HepG2 (cell line): ENCODE data around the gene ZNF544. TPM values are rescaled to one million over a fixed set of nuclear protein-coding genes. Genes with fewer than 3 reads are reported as not detected.

Experiments
- ARNT2 ChIP-seq: sonication (generic); formaldehyde crosslinking; IDR thresholded peaks from 2 replicates; pipeline ENCODE4 v1.8.0; 2022; ENCODE audit warnings: mild to moderate bottlenecking, low read depth, missing genetic modification reagents, moderate library complexity
- CEBPG ChIP-seq: IDR thresholded peaks from 2 replicates; pipeline ENCODE4 v1.6.1; 2016
- DNMT3B ChIP-seq: conservative IDR thresholded peaks from 2 replicates; pipeline ENCODE4 v1.6.1; 2016; ENCODE audit warnings: missing biosample characterization, control low read depth
- JUND ChIP-seq: sonication (generic); formaldehyde crosslinking; IDR thresholded peaks from 2 replicates; pipeline ENCODE4 v1.8.0; 2022; ENCODE audit warnings: mild to moderate bottlenecking, missing genetic modification reagents
- KIAA2018 ChIP-seq: sonication (generic); formaldehyde crosslinking; IDR thresholded peaks from 2 replicates; pipeline ENCODE4 v1.5.0; 2020; ENCODE audit warnings: mild to moderate bottlenecking, missing genetic modification reagents, borderline replicate concordance
- MXD1 ChIP-seq: sonication (generic); formaldehyde crosslinking; IDR thresholded peaks from 2 replicates; pipeline ENCODE4 v1.4.0; 2020; ENCODE audit warnings: mild to moderate bottlenecking, missing genetic modification reagents
- NR3C1 ChIP-seq: sonication (generic); formaldehyde crosslinking; IDR thresholded peaks from 2 replicates; pipeline ENCODE4 v1.4.0; 2020; ENCODE audit warnings: missing genetic modification reagents
- PHF21A ChIP-seq: sonication (generic); formaldehyde crosslinking; IDR thresholded peaks from 2 replicates; pipeline ENCODE4 v1.5.0; 2020; ENCODE audit warnings: mild to moderate bottlenecking, missing genetic modification reagents
- POLR2AphosphoS2 ChIP-seq: IDR thresholded peaks from 2 replicates; pipeline ENCODE4 v1.6.1; 2011; ENCODE audit warnings: low read depth, low read length, improper control_type of control experiment
- SOX13 ChIP-seq, 3 experiments: fragments of 450-650 bp in 1 of 3; sonication (generic) in 1 of 3; formaldehyde crosslinking in 1 of 3; IDR thresholded peaks in 2 of 3; conservative IDR thresholded peaks in 1 of 3; 2 replicates each; pipeline versions ENCODE4 v1.5.0 to v1.6.1; 2016 to 2020; ENCODE audit warnings: antibody characterized with exemption in 1 of 3, mild to moderate bottlenecking in 1 of 3, missing compliant biosample characterization in 1 of 3, missing genetic modification reagents in 1 of 3, moderate library complexity in 1 of 3
- SPEN ChIP-seq: sonication (generic); formaldehyde crosslinking; IDR thresholded peaks from 2 replicates; pipeline ENCODE4 v1.5.1; 2020; ENCODE audit warnings: low read depth, mild to moderate bottlenecking, missing genetic modification reagents
- ZBTB20 ChIP-seq: sonication (generic); formaldehyde crosslinking; IDR thresholded peaks from 2 replicates; pipeline ENCODE4 v1.8.1; 2023; ENCODE audit warnings: missing genetic modification reagents, low read depth, mild to moderate bottlenecking, borderline replicate concordance
- ZBTB38 ChIP-seq: sonication (generic); formaldehyde crosslinking; IDR thresholded peaks from 2 replicates; pipeline ENCODE4 v1.5.1; 2020; ENCODE audit warnings: mild to moderate bottlenecking, missing genetic modification reagents
- ZNF124 ChIP-seq: sonication (generic); formaldehyde crosslinking; IDR thresholded peaks from 2 replicates; pipeline ENCODE4 v1.4.0; 2020; ENCODE audit warnings: missing genetic modification reagents
- ZNF562 ChIP-seq: sonication (generic); formaldehyde crosslinking; IDR thresholded peaks from 2 replicates; pipeline ENCODE4 v1.8.0; 2022; ENCODE audit warnings: missing genetic modification reagents, borderline replicate concordance
- ZNF569 ChIP-seq: sonication (generic); formaldehyde crosslinking; IDR thresholded peaks from 2 replicates; pipeline ENCODE4 v1.5.0; 2020; ENCODE audit warnings: mild to moderate bottlenecking, missing genetic modification reagents, moderate library complexity, borderline replicate concordance
- polyA plus RNA-seq, 8 experiments: library from polyadenylated mRNA; depleted of rRNA in 3 of 8; stranded (reverse) in 7 of 8; unstranded in 1 of 8; fragments of >200 nt; fragmentation: Illumina TruSeq in 4 of 8; extraction: Trizol in 4 of 8; gene quantifications; 2 replicates each; pipeline versions ENCODE4 v1.2.1 to v1.2.3, GENCODE V29; 2011 to 2016; ENCODE audit warnings: low read depth in 4 of 8, missing spikeins in 1 of 8, mixed read lengths in 1 of 8; ENCODE audit not compliant: insufficient read depth in 1 of 8
- total RNA-seq, 5 experiments: library from RNA; depleted of rRNA; stranded (reverse); fragments of >200 nt; fragmentation: Illumina TruSeq; extraction: Trizol; gene quantifications; 2 replicates each; pipeline ENCODE4 v1.2.3, GENCODE V29; 2016; ENCODE audit warnings: low read depth in 1 of 5

ZNF544 gene
- total and polyA plus RNA-seq, 2 of the 13 experiments (the other 11 are each of a cell fraction or from before 2014, with no cell fraction given) = 13.1 to 17.0 TPM

- no peak for TF ChIP-seq SOX13 (IDR thresholded peaks at IDR 0.05)
- TF ChIP-seq SOX13 (CRISPR knock-in tag; conservative IDR thresholded peaks at IDR 0.05 in 1 of 2, IDR thresholded peaks at IDR 0.05 in 1 of 2) = no peak
- no peak for TF ChIP-seq ZNF569 (CRISPR knock-in tag)
- peak; percentile 80; the same call in 1 of the 2 replicates for TF ChIP-seq ZBTB38 (CRISPR knock-in tag)
- no peak for TF ChIP-seq POLR2AphosphoS2
- peak; percentile 96 for TF ChIP-seq SPEN (CRISPR knock-in tag)
- peak; percentile 80; the same call in 1 of the 2 replicates for TF ChIP-seq MXD1 (CRISPR knock-in tag)
- 0 out of 2 replicates have a peak, but pooled peaks have one; percentile 15 for TF ChIP-seq ZBTB20
- TF ChIP-seq CEBPG (CRISPR knock-in tag) = peak; percentile 11; the same call in 1 of the 2 replicates
- TF ChIP-seq PHF21A = no peak
- TF ChIP-seq DNMT3B (CRISPR knock-in tag) = no peak; the same call in 1 of the 2 replicates
- no peak for TF ChIP-seq JUND
- peak; percentile 84 for TF ChIP-seq ZNF124 (CRISPR knock-in tag)
- peak; percentile 71; the same call in 1 of the 2 replicates for TF ChIP-seq ARNT2 (CRISPR knock-in tag)
- no peak for TF ChIP-seq NR3C1 (CRISPR knock-in tag)
- no peak for TF ChIP-seq KIAA2018 (CRISPR knock-in tag)
- no peak for TF ChIP-seq ZNF562
Measured at GRCh38 chr19:58305065-58305931, 76.6 kb downstream of the ZNF544 start, which contains the start of gene ERVK3-1 (continued).
